Astrocyte of the spinal cord (primary cell): ENCODE data around the gene NMRK2.
A peak's percentile ranks its signal among the peaks of the same experiment; 100 is the strongest.

Experiments
- DNase-seq: peaks from one replicate; pipeline ENCODE4 v3.0.0; 2011; ENCODE audit warnings: low read depth, low spot score
- H3K4me3 ChIP-seq: 2 replicates; pipeline ENCODE4 v1.5.1; 2011; ENCODE audit warnings: low read depth, mild to moderate bottlenecking, low read length, moderate library complexity
- CTCF ChIP-seq: IDR thresholded peaks from 2 replicates; pipeline ENCODE4 v1.5.1; 2012; ENCODE audit warnings: low read depth, mild to moderate bottlenecking, low read length, inconsistent platforms
- in situ Hi-C: cut with HindIII; loops from 2 replicates; pipeline ENCODE4 v1.10.0; 2017; ENCODE audit warnings: low sequenced_read_pairs

Gene NMRK2

GRCh38 chr19:3975144-3975543 is 42.3 kb downstream of the NMRK2 start:
- no peak for DNase-seq
- H3K4me3 ChIP-seq, result no peak overlapping the region
- in situ Hi-C loops, result no loop called here
- no peak for TF ChIP-seq CTCF

- DNase-seq, result no peak
- H3K4me3 ChIP-seq, result no peak overlapping the region
- TF ChIP-seq CTCF, result no peak
- in situ Hi-C loops, result no loop called here
Observed at GRCh38 chr19:3975637-3976087, 42.8 kb downstream of the NMRK2 start.

GRCh38 chr19:3976495-3977241 is 43.8 kb downstream of the NMRK2 start:
- in situ Hi-C loops, result no loop called here
- no peak overlapping the region for H3K4me3 ChIP-seq
- no peak for DNase-seq

GRCh38 chr19:3977242-3978143 is 44.6 kb downstream of the NMRK2 start:
- peak; percentile 29 for TF ChIP-seq CTCF
- no peak for DNase-seq
- in situ Hi-C loops, result no loop called here
- H3K4me3 ChIP-seq, result no peak overlapping the region

More at GRCh38 chr19:3976495-3977241, 43.8 kb downstream of the NMRK2 start:
- no peak for TF ChIP-seq CTCF

GRCh38 chr19:3978145-3978544 is 45.3 kb downstream of the NMRK2 start:
- TF ChIP-seq CTCF, result no peak
- DNase-seq, result no peak
- in situ Hi-C loops, result no loop called here
- H3K4me3 ChIP-seq, result no peak overlapping the region

DNA sequence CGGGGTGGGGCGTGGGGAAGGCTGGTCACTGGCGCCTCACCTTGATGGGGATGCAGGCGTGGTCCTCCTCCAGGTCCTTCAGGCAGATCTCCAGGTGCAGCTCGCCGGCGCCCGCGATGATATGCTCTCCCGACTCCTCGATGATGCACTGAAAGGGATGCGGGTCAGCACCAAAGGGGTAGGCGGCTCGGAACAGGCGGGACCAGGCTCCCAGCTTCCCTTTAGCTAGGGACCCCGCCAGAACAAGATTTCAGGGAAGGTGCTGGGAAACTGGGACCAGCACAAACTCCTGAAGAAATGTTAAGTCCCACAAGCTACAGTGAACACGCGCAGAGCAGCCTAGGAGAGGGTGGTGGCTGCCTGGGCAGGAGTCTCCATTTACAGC is 46.4 kb downstream of the NMRK2 start:
- no peak for TF ChIP-seq CTCF

More for the DNA sequence above, 46.4 kb downstream of the NMRK2 start:
- H3K4me3 ChIP-seq, result no peak overlapping the region
- in situ Hi-C loops, result no loop called here
- DNase-seq, result no peak
